Transverse colon (tissue), 4 donors: ENCODE measurements around the gene SLC1A7. TPM values are rescaled to one million over a fixed set of nuclear protein-coding genes. Genes with fewer than 3 reads are reported as not detected.
A peak's percentile ranks its signal among the peaks of the same experiment; 100 is the strongest.

Experiments
- DNase-seq: peaks from one replicate; pipeline ENCODE4 v3.0.0-alpha.2; 2019
- H3K27ac ChIP-seq, 4 donors: fragments of 200-600 bp; sonication (generic); 2 replicates each; pipeline ENCODE4 v1.5.1; 2016 to 2018; ENCODE audit warnings: inconsistent platforms in 4 of 4
- H3K27me3 ChIP-seq: fragments of 200-600 bp; sonication (generic); 2 replicates; pipeline ENCODE4 v1.5.1; 2017; ENCODE audit warnings: inconsistent platforms
- H3K36me3 ChIP-seq, 4 donors: fragments of 200-600 bp; sonication (generic); 2 replicates each; pipeline ENCODE4 v1.5.1; 2017 to 2019; ENCODE audit warnings: inconsistent platforms in 4 of 4
- H3K4me1 ChIP-seq, 4 donors: fragments of 200-600 bp; sonication (generic); 2 replicates each; pipeline ENCODE4 v1.5.1; 2017 to 2020; ENCODE audit warnings: inconsistent platforms in 4 of 4
- H3K4me3 ChIP-seq, 4 donors: fragments of 200-600 bp; sonication (generic); 1 replicate in 1 of 4; 2 replicates in 3 of 4; pipeline versions ENCODE4 v1.5.1 to v1.6.1; 2017 to 2019; ENCODE audit warnings: inconsistent platforms in 4 of 4
- H3K9me3 ChIP-seq, 2 donors: fragments of 200-600 bp; sonication (generic); 2 replicates each; pipeline ENCODE4 v1.5.1; 2017 to 2019; ENCODE audit warnings: inconsistent platforms in 2 of 2
- CTCF ChIP-seq, 5 experiments: fragments of 200-600 bp in 3 of 5; fragments of 450-650 bp in 2 of 5; sonication (generic) in 3 of 5; IDR thresholded peaks; 1 replicate in 2 of 5; 2 replicates in 3 of 5; pipeline ENCODE4 v1.5.1; 2016 to 2017; ENCODE audit warnings: antibody characterized with exemption in 5 of 5, inconsistent platforms in 3 of 5, mild to moderate bottlenecking in 2 of 5, moderate library complexity in 1 of 5
- EP300 ChIP-seq: sonication (generic); formaldehyde crosslinking; IDR thresholded peaks from one replicate; pipeline ENCODE4 v1.6.1; 2017; ENCODE audit warnings: antibody characterized with exemption, low read depth
- POLR2A ChIP-seq: fragments of 450-650 bp; IDR thresholded peaks from one replicate; pipeline ENCODE4 v1.6.1; 2016; ENCODE audit warnings: antibody characterized with exemption, mild to moderate bottlenecking, moderate library complexity
- POLR2AphosphoS5 ChIP-seq, 3 donors: sonication (generic); formaldehyde crosslinking; IDR thresholded peaks; one replicate each; pipeline ENCODE4 v1.6.1; 2016; ENCODE audit warnings: antibody characterized with exemption in 3 of 3
- WGBS, 2 donors: methylation state at CpG; one replicate each; pipeline ENCODE4 v1.1.5; 2018; ENCODE audit warnings: low coverage in 1 of 2; 5-methylcytosine and 5-hydroxymethylcytosine counted together
- in situ Hi-C, 4 donors: fragments of 200-750 bp; cut with MboI; loops; one replicate each; pipeline versions ENCODE4 v1.15.0 to v1.15.1; 2017; ENCODE audit warnings: low sequenced_read_pairs in 3 of 4, low pct_ligation_motif_present in 1 of 4, low pct_unique_long_range_greater_than_20kb in 1 of 4
- intact Hi-C: fragments of 100-400 bp; cut with DNase I; formaldehyde crosslinking; loops from one replicate; pipeline ENCODE4 v1.15.1; 2023; ENCODE audit warnings: low total_unique reads
- total RNA-seq, 4 donors: library from RNA; depleted of rRNA; stranded (reverse); fragments of >200 nt; gene quantifications; one replicate each; pipeline ENCODE4 v1.1.0, GENCODE V29; 2016

Gene SLC1A7
- total RNA-seq, 4 donors from 2014 or later = 1.1 to 1.6 (median 1.6) TPM; not detected in 1

- intact Hi-C loops = loop anchor here (10.0 kb wide), 1 partner anchor 47 kb away; no protein-coding TSS in a partner anchor
- WGBS, 2 donors = 5% methylated on average over 25 of the region's 73 CpGs; no CpG with 5 or more reads in 1 of the 2 donors
- H3K27me3 ChIP-seq = peaks cover 41% of the 10 kb centered on the region
- in situ Hi-C loops = no loop called here
- H3K36me3 ChIP-seq = no peaks in the 10 kb centered on the region
- peak within 1 kb of the TSS; percentile 49 to 65 (median 58) for H3K4me3 ChIP-seq
- no peaks in the 10 kb centered on the region for H3K9me3 ChIP-seq
- H3K4me1 ChIP-seq = peaks cover 3 to 19% (median 12%) of the 10 kb centered on the region in 4 donors
- no peak for TF ChIP-seq POLR2A
- no peak for TF ChIP-seq EP300
- no peak for TF ChIP-seq CTCF (IDR thresholded peaks at IDR 0.05)
- TF ChIP-seq POLR2AphosphoS5 (IDR thresholded peaks at IDR 0.05) = no peak
- peak within 1 kb of the TSS; percentile 60 to 78 (median 70) for H3K27ac ChIP-seq
- no peak for DNase-seq
These were observed 80.4 kb downstream of the SLC1A7 start, which contains the start of gene PODN for GRCh38 chr1:53061859-53062707. PODN (plus strand) TSS chr1:53062213; CDS start chr1:53069856, 7,643 bp downstream.

GRCh38 chr1:53061123-53061858, 81.1 kb downstream of the SLC1A7 start:
- Histone ChIP-seq H3K27me3 (peaks cover 41% of the 10 kb centered on the region), H3K4me1 (peaks cover 3 to 22% (median 11%) of the 10 kb centered on the region in 4 donors), H3K4me3 (peak overlapping the region; percentile 33 to 65 (median 53)), H3K9me3 (no peaks in the 10 kb centered on the region), H3K27ac (peak overlapping the region; percentile 60 to 78 (median 70)), H3K36me3 (no peaks in the 10 kb centered on the region)
- WGBS, 2 donors = 49% methylated on average over 19 of the region's 19 CpGs; no CpG with 5 or more reads in 1 of the 2 donors
- TF ChIP-seq POLR2A (no peak), EP300 (no peak), CTCF (IDR thresholded peaks at IDR 0.05) (no peak), POLR2AphosphoS5 (IDR thresholded peaks at IDR 0.05) (no peak)
- in situ Hi-C loops = no loop called here
- no peak for DNase-seq
- intact Hi-C loops = loop anchor here (10.0 kb wide), 1 partner anchor 46 kb away; no protein-coding TSS in a partner anchor

GRCh38 chr1:53060579-53060978, 81.9 kb downstream of the SLC1A7 start:
- TF ChIP-seq EP300 (no peak), POLR2A (no peak), POLR2AphosphoS5 (IDR thresholded peaks at IDR 0.05) (no peak), CTCF (IDR thresholded peaks at IDR 0.05) (no peak)
- Histone ChIP-seq H3K4me1 (peaks cover 3 to 22% (median 11%) of the 10 kb centered on the region in 4 donors), H3K9me3 (no peaks in the 10 kb centered on the region), H3K36me3 (no peaks in the 10 kb centered on the region), H3K27ac (peak overlapping the region in 3 of 4 donors; percentile 69 to 78 (median 70)), H3K4me3 (no peak overlapping the region), H3K27me3 (peaks cover 41% of the 10 kb centered on the region)
- 50 to 78% methylated on average over 1 of the region's 1 CpG for WGBS, 2 donors
- DNase-seq = no peak
- intact Hi-C loops = loop anchor here (10.0 kb wide), 1 partner anchor 46 kb away; no protein-coding TSS in a partner anchor
- in situ Hi-C loops = no loop called here

- no peak for DNase-seq
- intact Hi-C loops (no loop called here), in situ Hi-C loops (no loop called here)
- H3K9me3 ChIP-seq = no peaks in the 10 kb centered on the region
- peaks cover 3 to 16% (median 7%) of the 10 kb centered on the region in 4 donors for H3K4me1 ChIP-seq
- peak overlapping the region in 3 of 4 donors; percentile 40 to 48 (median 44) for H3K27ac ChIP-seq
- H3K27me3 ChIP-seq = peaks cover 23% of the 10 kb centered on the region
- 83 to 87% methylated on average over 2 of the region's 2 CpGs for WGBS, 2 donors
- peak in 1 of 3 donors; percentile 8 for TF ChIP-seq POLR2AphosphoS5 (IDR thresholded peaks at IDR 0.05)
- TF ChIP-seq CTCF (IDR thresholded peaks at IDR 0.05) = no peak
- no peak for TF ChIP-seq POLR2A
- no peak overlapping the region for H3K4me3 ChIP-seq
- H3K36me3 ChIP-seq = peaks cover 0 to 13% (median 0%) of the 10 kb centered on the region in 4 donors
These were observed 85.3 kb downstream of the SLC1A7 start for GRCh38 chr1:53057127-53057526.
